Endodermal cell (in vitro differentiated cells): ENCODE results near the gene RIPK1. TPM values are rescaled to one million over a fixed set of nuclear protein-coding genes. Genes with fewer than 3 reads are reported as not detected.

Experiments used
- DNase-seq: peaks from one replicate; pipeline ENCODE4 v3.0.0-alpha.2; 2017
- H3K27ac ChIP-seq: 2 replicates; pipeline ENCODE4 v1.5.1; 2013; ENCODE audit warnings: mild to moderate bottlenecking, low read depth, low read length, moderate library complexity
- H3K27me3 ChIP-seq: 2 replicates; pipeline ENCODE4 v1.6.1; 2013; ENCODE audit warnings: mild to moderate bottlenecking, low read length, moderate library complexity; ENCODE audit not compliant: insufficient read depth, control insufficient read depth, poor library complexity, severe bottlenecking
- H3K36me3 ChIP-seq: 2 replicates; pipeline ENCODE4 v1.7.0; 2013; ENCODE audit warnings: mild to moderate bottlenecking, low read length, moderate library complexity; ENCODE audit not compliant: control insufficient read depth, insufficient read depth
- H3K4me1 ChIP-seq: one replicate; pipeline ENCODE4 v1.7.0; 2013; ENCODE audit warnings: low read length; ENCODE audit not compliant: control insufficient read depth, insufficient read depth
- H3K4me3 ChIP-seq: 2 replicates; pipeline ENCODE4 v1.5.1; 2013; ENCODE audit warnings: mild to moderate bottlenecking, low read length, moderate library complexity
- H3K9ac ChIP-seq: 2 replicates; pipeline ENCODE4 v1.6.1; 2013; ENCODE audit warnings: mild to moderate bottlenecking, low read length, moderate library complexity; ENCODE audit not compliant: poor library complexity, severe bottlenecking; ENCODE audit errors: extremely low read depth
- H3K9me3 ChIP-seq: 2 replicates; pipeline ENCODE4 v1.6.1; 2013; ENCODE audit warnings: mild to moderate bottlenecking, low read length, moderate library complexity; ENCODE audit not compliant: control insufficient read depth
- H3K27ac Mint-ChIP-seq: 2 replicates; pipeline ENCODE4 v1.8.0; 2020; ENCODE audit warnings: mixed read lengths
- H3K27me3 Mint-ChIP-seq: 2 replicates; pipeline ENCODE4 v1.8.0; 2021; ENCODE audit warnings: mild to moderate bottlenecking, mixed read lengths; ENCODE audit not compliant: insufficient read depth
- H3K36me3 Mint-ChIP-seq: 2 replicates; pipeline ENCODE4 v1.8.0; 2020; ENCODE audit warnings: low read depth, mixed read lengths
- H3K4me1 Mint-ChIP-seq: 2 replicates; pipeline ENCODE4 v1.8.0; 2020; ENCODE audit warnings: mixed read lengths
- H3K4me3 Mint-ChIP-seq: 2 replicates; pipeline ENCODE4 v1.8.0; 2020; ENCODE audit warnings: mild to moderate bottlenecking, moderate library complexity, mixed read lengths
- H3K9me3 Mint-ChIP-seq: 2 replicates; pipeline ENCODE4 v1.8.0; 2020; ENCODE audit warnings: mild to moderate bottlenecking, mixed read lengths
- CTCF ChIP-seq: fragments of 200-600 bp; sonication (generic); conservative IDR thresholded peaks from 2 replicates; pipeline ENCODE4 v1.5.0; 2021; ENCODE audit warnings: antibody characterized with exemption, mild to moderate bottlenecking
- WGBS, 2 experiments: methylation state at CpG; one replicate each; pipeline versions ENCODE4 v1.1.5 to v1.1.7; 2013; ENCODE audit warnings: missing lambda C conversion rate in 2 of 2, mixed read lengths in 1 of 2; ENCODE audit not compliant: insufficient coverage in 1 of 2, insufficient read length in 1 of 2; 5-methylcytosine and 5-hydroxymethylcytosine counted together
- total RNA-seq, 2 donors: library from RNA; stranded (reverse); fragmentation: NEBNext Ultra II Directional in 1 of 2; extraction: Animal tissue kit (Norgen Biotek cat#: 25700) in 1 of 2; gene quantifications; 2 replicates in 1 of 2; 3 replicates in 1 of 2; pipeline ENCODE4 v1.2.1, GENCODE V29; 2021

Gene RIPK1
- total RNA-seq, 2 donors from 2014 or later = 10.2 to 18.7 TPM

GRCh38 chr6:3117912-3118352 lies 49.6 kb downstream of the RIPK1 start:
- H3K9me3 ChIP-seq = no peaks in the 10 kb centered on the region
- H3K4me1 ChIP-seq = no peaks in the 10 kb centered on the region
- H3K27ac Mint-ChIP-seq = peak overlapping the region; percentile 92
- H3K36me3 ChIP-seq = peaks cover 17% of the 10 kb centered on the region
- H3K27ac ChIP-seq = peak overlapping the region; percentile 97
- H3K9me3 Mint-ChIP-seq = no peaks in the 10 kb centered on the region
- peaks cover 8% of the 10 kb centered on the region for H3K36me3 Mint-ChIP-seq
- H3K27me3 ChIP-seq = no peaks in the 10 kb centered on the region
- peak overlapping the region; percentile 81 for H3K4me3 Mint-ChIP-seq
- H3K27me3 Mint-ChIP-seq = no peaks in the 10 kb centered on the region
- WGBS, 2 experiments = 13 to 22% methylated on average over 3 to 8 of the region's 8 CpGs
- peak overlapping the region; percentile 56 for H3K9ac ChIP-seq
- TF ChIP-seq CTCF = no peak
- H3K4me3 ChIP-seq = peak overlapping the region; percentile 98
- peaks cover 14% of the 10 kb centered on the region for H3K4me1 Mint-ChIP-seq
- DNase-seq = no peak

GRCh38 chr6:3118353-3119039 lies 50.2 kb downstream of the RIPK1 start, which contains the start of gene BPHL:
BPHL (plus strand) TSS chr6:3118711; CDS start chr6:3118741, 30 bp downstream.
- Histone ChIP-seq H3K9me3 (no peaks in the 10 kb centered on the region), H3K9ac (peak within 1 kb of the TSS; percentile 56), H3K36me3 (peaks cover 13% of the 10 kb centered on the region), H3K27me3 (no peaks in the 10 kb centered on the region), H3K4me3 (peak within 1 kb of the TSS; percentile 98), H3K27ac (peak within 1 kb of the TSS; percentile 97), H3K4me1 (no peaks in the 10 kb centered on the region)
- 0 to 1% methylated on average over 49 to 89 of the region's 89 CpGs for WGBS, 2 experiments
- TF ChIP-seq CTCF = no peak
- Mint-ChIP-seq H3K9me3 (no peaks in the 10 kb centered on the region), H3K36me3 (peaks cover 5% of the 10 kb centered on the region), H3K27me3 (no peaks in the 10 kb centered on the region), H3K27ac (peak within 1 kb of the TSS; percentile 92), H3K4me1 (peaks cover 14% of the 10 kb centered on the region), H3K4me3 (peak within 1 kb of the TSS; percentile 81)
- DNase-seq = peak; percentile 99

DNA sequence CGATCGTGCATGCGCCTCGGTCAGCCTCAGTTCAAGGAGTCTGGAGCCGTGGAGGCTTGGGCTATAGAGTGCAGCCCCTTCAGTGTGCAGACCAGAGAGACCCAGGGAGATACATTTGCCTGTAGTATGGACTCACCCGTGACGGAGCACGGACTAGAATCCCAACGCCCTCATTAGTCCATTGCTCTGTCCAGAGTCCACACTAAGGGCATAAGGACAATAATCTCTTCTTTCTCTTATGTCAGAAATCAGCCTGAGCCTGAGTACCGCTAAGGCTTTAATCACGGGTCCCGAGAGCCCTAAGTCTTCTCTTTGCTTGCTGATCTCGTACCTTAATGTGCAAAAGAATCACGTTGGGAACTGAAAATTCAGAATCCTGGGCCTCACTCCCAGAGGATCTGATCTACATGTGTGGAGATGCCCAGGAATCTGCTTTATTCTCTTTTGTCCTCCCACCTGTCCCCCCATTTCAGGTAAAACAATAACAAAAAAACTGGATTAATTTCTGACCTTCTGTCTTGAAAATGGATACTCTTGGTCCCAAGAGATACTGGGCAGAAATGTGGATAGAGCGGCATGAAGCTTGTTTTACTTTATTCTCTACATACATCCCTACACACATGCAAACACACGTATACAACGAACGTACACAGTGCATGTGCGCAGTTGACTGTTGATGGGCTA lies 50.9 kb downstream of the RIPK1 start:
- Mint-ChIP-seq H3K27ac (peak overlapping the region; percentile 87), H3K4me1 (peaks cover 14% of the 10 kb centered on the region), H3K27me3 (no peaks in the 10 kb centered on the region), H3K9me3 (no peaks in the 10 kb centered on the region), H3K4me3 (peak overlapping the region; percentile 81), H3K36me3 (peaks cover 2% of the 10 kb centered on the region)
- Histone ChIP-seq H3K9ac (peak overlapping the region; percentile 56), H3K9me3 (no peaks in the 10 kb centered on the region), H3K36me3 (peaks cover 10% of the 10 kb centered on the region), H3K27ac (peak overlapping the region; percentile 97), H3K4me3 (peak overlapping the region; percentile 98), H3K4me1 (no peaks in the 10 kb centered on the region), H3K27me3 (no peaks in the 10 kb centered on the region)
- no peak for TF ChIP-seq CTCF
- 25 to 26% methylated on average over 17 to 19 of the region's 19 CpGs for WGBS, 2 experiments
- no peak for DNase-seq
